Stimulated activated CD8-positive, alpha-beta memory T cell treated with anti-CD3 and anti-CD28 coated beads, Interleukin-7, amount 100 ng/mL, for 24 hours (primary cell): ENCODE measurements around the gene CAVIN4.

Experiments
- DNase-seq: peaks from one replicate; pipeline ENCODE4 v3.0.0-alpha.2; 2020; ENCODE audit warnings: low read depth

CAVIN4 gene

GRCh38 chr9:100577776-100578448 lies at the start of gene CAVIN4:
TSS of gene CAVIN4 (plus strand) at chr9:100578079. CDS start at chr9:100578144, 65 bp downstream.
- no peak for DNase-seq

GRCh38 chr9:100534401-100534800 lies 43.5 kb upstream of the CAVIN4 start:
- no peak for DNase-seq

- no peak for DNase-seq
Measured at GRCh38 chr9:100540327-100540726, 37.6 kb upstream of the CAVIN4 start.

- DNase-seq, result no peak
Measured at GRCh38 chr9:100549048-100549447, 28.8 kb upstream of the CAVIN4 start.

GRCh38 chr9:100554935-100555401 lies 22.9 kb upstream of the CAVIN4 start:
- no peak for DNase-seq

- no peak for DNase-seq
Measured at GRCh38 chr9:100555471-100555870, 22.4 kb upstream of the CAVIN4 start.

GRCh38 chr9:100557053-100557452 lies 20.8 kb upstream of the CAVIN4 start:
- DNase-seq, result no peak

GRCh38 chr9:100561256-100561655 lies 16.6 kb upstream of the CAVIN4 start:
- DNase-seq, result no peak

GRCh38 chr9:100567856-100568255 lies 10.0 kb upstream of the CAVIN4 start:
- no peak for DNase-seq

GRCh38 chr9:100573655-100574260 lies 4.1 kb upstream of the CAVIN4 start:
- no peak for DNase-seq

- DNase-seq, result no peak
Measured at GRCh38 chr9:100575006-100575405, 2.9 kb upstream of the CAVIN4 start.

GRCh38 chr9:100575765-100576386 lies 2.0 kb upstream of the CAVIN4 start:
- no peak for DNase-seq

GRCh38 chr9:100578610-100579009 lies 731 bp downstream of the CAVIN4 start:
- DNase-seq, result no peak

- no peak for DNase-seq
Measured at GRCh38 chr9:100579665-100580064, 1.8 kb downstream of the CAVIN4 start.

- no peak for DNase-seq
Measured at GRCh38 chr9:100580257-100580656, 2.4 kb downstream of the CAVIN4 start.

- no peak for DNase-seq
Measured at GRCh38 chr9:100581081-100581480, 3.2 kb downstream of the CAVIN4 start.

GRCh38 chr9:100581661-100582060 lies 3.8 kb downstream of the CAVIN4 start:
- no peak for DNase-seq

GRCh38 chr9:100583014-100583802 lies 5.3 kb downstream of the CAVIN4 start:
- DNase-seq, result no peak

- DNase-seq, result no peak
Measured at GRCh38 chr9:100584951-100585350, 7.1 kb downstream of the CAVIN4 start.

GRCh38 chr9:100586093-100586492 lies 8.2 kb downstream of the CAVIN4 start:
- DNase-seq, result no peak

- no peak for DNase-seq
Measured at GRCh38 chr9:100587375-100587774, 9.5 kb downstream of the CAVIN4 start.

GRCh38 chr9:100589582-100589981 lies 11.7 kb downstream of the CAVIN4 start:
- DNase-seq, result no peak

GRCh38 chr9:100590481-100590880 lies 12.6 kb downstream of the CAVIN4 start:
- DNase-seq, result no peak
